Transverse colon (tissue), 4 donors: ENCODE measurements around the gene C2orf81. TPM values are rescaled to one million over a fixed set of nuclear protein-coding genes. Genes with fewer than 3 reads are reported as not detected.

Experiments
- DNase-seq: peaks from one replicate; pipeline ENCODE4 v3.0.0-alpha.2; 2019
- H3K27ac ChIP-seq, 4 donors: fragments of 200-600 bp; sonication (generic); 2 replicates each; pipeline ENCODE4 v1.5.1; 2016 to 2018; ENCODE audit warnings: inconsistent platforms in 4 of 4
- H3K27me3 ChIP-seq: fragments of 200-600 bp; sonication (generic); 2 replicates; pipeline ENCODE4 v1.5.1; 2017; ENCODE audit warnings: inconsistent platforms
- H3K36me3 ChIP-seq, 4 donors: fragments of 200-600 bp; sonication (generic); 2 replicates each; pipeline ENCODE4 v1.5.1; 2017 to 2019; ENCODE audit warnings: inconsistent platforms in 4 of 4
- H3K4me1 ChIP-seq, 4 donors: fragments of 200-600 bp; sonication (generic); 2 replicates each; pipeline ENCODE4 v1.5.1; 2017 to 2020; ENCODE audit warnings: inconsistent platforms in 4 of 4
- H3K4me3 ChIP-seq, 4 donors: fragments of 200-600 bp; sonication (generic); 1 replicate in 1 of 4; 2 replicates in 3 of 4; pipeline versions ENCODE4 v1.5.1 to v1.6.1; 2017 to 2019; ENCODE audit warnings: inconsistent platforms in 4 of 4
- H3K9me3 ChIP-seq, 2 donors: fragments of 200-600 bp; sonication (generic); 2 replicates each; pipeline ENCODE4 v1.5.1; 2017 to 2019; ENCODE audit warnings: inconsistent platforms in 2 of 2
- CTCF ChIP-seq, 5 experiments: fragments of 200-600 bp in 3 of 5; fragments of 450-650 bp in 2 of 5; sonication (generic) in 3 of 5; IDR thresholded peaks; 1 replicate in 2 of 5; 2 replicates in 3 of 5; pipeline ENCODE4 v1.5.1; 2016 to 2017; ENCODE audit warnings: antibody characterized with exemption in 5 of 5, inconsistent platforms in 3 of 5, mild to moderate bottlenecking in 2 of 5, moderate library complexity in 1 of 5
- EP300 ChIP-seq: sonication (generic); formaldehyde crosslinking; IDR thresholded peaks from one replicate; pipeline ENCODE4 v1.6.1; 2017; ENCODE audit warnings: antibody characterized with exemption, low read depth
- POLR2A ChIP-seq: fragments of 450-650 bp; IDR thresholded peaks from one replicate; pipeline ENCODE4 v1.6.1; 2016; ENCODE audit warnings: antibody characterized with exemption, mild to moderate bottlenecking, moderate library complexity
- POLR2AphosphoS5 ChIP-seq, 3 donors: sonication (generic); formaldehyde crosslinking; IDR thresholded peaks; one replicate each; pipeline ENCODE4 v1.6.1; 2016; ENCODE audit warnings: antibody characterized with exemption in 3 of 3
- WGBS, 2 donors: methylation state at CpG; one replicate each; pipeline ENCODE4 v1.1.5; 2018; ENCODE audit warnings: low coverage in 1 of 2; 5-methylcytosine and 5-hydroxymethylcytosine counted together
- in situ Hi-C, 4 donors: fragments of 200-750 bp; cut with MboI; loops; one replicate each; pipeline versions ENCODE4 v1.15.0 to v1.15.1; 2017; ENCODE audit warnings: low sequenced_read_pairs in 3 of 4, low pct_ligation_motif_present in 1 of 4, low pct_unique_long_range_greater_than_20kb in 1 of 4
- intact Hi-C: fragments of 100-400 bp; cut with DNase I; formaldehyde crosslinking; loops from one replicate; pipeline ENCODE4 v1.15.1; 2023; ENCODE audit warnings: low total_unique reads
- total RNA-seq, 4 donors: library from RNA; depleted of rRNA; stranded (reverse); fragments of >200 nt; gene quantifications; one replicate each; pipeline ENCODE4 v1.1.0, GENCODE V29; 2016

The C2orf81 gene
- total RNA-seq, 4 donors from 2014 or later = 0.82 to 1.3 TPM; not detected in 2

- Histone ChIP-seq H3K4me1 (peaks cover 11 to 52% (median 16%) of the 10 kb centered on the region in 4 donors), H3K27ac (peak within 1 kb of the TSS; percentile 88 to 93 (median 91)), H3K4me3 (peak within 1 kb of the TSS; percentile 20 to 58 (median 46)), H3K9me3 (no peaks in the 10 kb centered on the region), H3K36me3 (no peaks in the 10 kb centered on the region), H3K27me3 (peaks cover 9% of the 10 kb centered on the region)
- intact Hi-C loops = no loop called here
- peak; percentile 84 for DNase-seq
- WGBS, 2 donors = 11 to 19% methylated on average over 5 to 47 of the region's 75 CpGs
- in situ Hi-C loops = no loop called here
- TF ChIP-seq POLR2A (peak; percentile 89), EP300 (no peak), CTCF (IDR thresholded peaks at IDR 0.05) (peak in 2 of 5 experiments; percentile 34 to 65), POLR2AphosphoS5 (IDR thresholded peaks at IDR 0.05) (peak; percentile 68 to 94 (median 89))
These were observed 20.5 kb upstream of the C2orf81 start, which contains the start of gene RTKN for GRCh38 chr2:74441690-74442482. TSS of gene RTKN (minus strand) at chr2:74441937. CDS start at chr2:74441816, 121 bp downstream.

- Histone ChIP-seq H3K27me3 (peaks cover 9% of the 10 kb centered on the region), H3K4me3 (peak overlapping the region; percentile 20 to 58 (median 46)), H3K27ac (peak overlapping the region; percentile 88 to 93 (median 91)), H3K36me3 (no peaks in the 10 kb centered on the region), H3K4me1 (peaks cover 11 to 52% (median 16%) of the 10 kb centered on the region in 4 donors), H3K9me3 (no peaks in the 10 kb centered on the region)
- no peak for DNase-seq
- in situ Hi-C loops (no loop called here), intact Hi-C loops (no loop called here)
- TF ChIP-seq POLR2A = no peak
- no peak for TF ChIP-seq CTCF (IDR thresholded peaks at IDR 0.05)
- TF ChIP-seq POLR2AphosphoS5 (IDR thresholded peaks at IDR 0.05) = no peak
- no peak for TF ChIP-seq EP300
- 44% methylated on average over 33 of the region's 33 CpGs; no CpG with 5 or more reads in 1 of the 2 donors for WGBS, 2 donors
These were observed 19.8 kb upstream of the C2orf81 start for GRCh38 chr2:74441170-74441689.

- Histone ChIP-seq H3K27ac (peak overlapping the region; percentile 88 to 93 (median 91)), H3K4me1 (peaks cover 11 to 52% (median 16%) of the 10 kb centered on the region in 4 donors), H3K27me3 (peaks cover 9% of the 10 kb centered on the region), H3K4me3 (peak overlapping the region; percentile 20 to 58 (median 46)), H3K9me3 (no peaks in the 10 kb centered on the region), H3K36me3 (no peaks in the 10 kb centered on the region)
- WGBS, 2 donors = 17 to 20% methylated on average over 6 to 44 of the region's 45 CpGs
- intact Hi-C loops (no loop called here), in situ Hi-C loops (no loop called here)
- TF ChIP-seq EP300 = no peak
- TF ChIP-seq POLR2A = peak; percentile 59
- peak; percentile 30 to 76 (median 40) for TF ChIP-seq CTCF (IDR thresholded peaks at IDR 0.05)
- peak; percentile 46 to 68 (median 67) for TF ChIP-seq POLR2AphosphoS5 (IDR thresholded peaks at IDR 0.05)
- peak; percentile 89 for DNase-seq
These were observed 19.2 kb upstream of the C2orf81 start for GRCh38 chr2:74440378-74441169.
